ENCODE results near the gene PRRG2. TPM values are rescaled to one million over a fixed set of nuclear protein-coding genes. Genes with fewer than 3 reads are reported as not detected.
A peak's percentile ranks its signal among the peaks of the same experiment; 100 is the strongest.

The PRRG2 gene
- total and polyA plus RNA-seq, 2 of the 13 experiments (the other 11 are each of a cell fraction or from before 2014, with no cell fraction given), result 0.66 to 0.82 TPM

DNA sequence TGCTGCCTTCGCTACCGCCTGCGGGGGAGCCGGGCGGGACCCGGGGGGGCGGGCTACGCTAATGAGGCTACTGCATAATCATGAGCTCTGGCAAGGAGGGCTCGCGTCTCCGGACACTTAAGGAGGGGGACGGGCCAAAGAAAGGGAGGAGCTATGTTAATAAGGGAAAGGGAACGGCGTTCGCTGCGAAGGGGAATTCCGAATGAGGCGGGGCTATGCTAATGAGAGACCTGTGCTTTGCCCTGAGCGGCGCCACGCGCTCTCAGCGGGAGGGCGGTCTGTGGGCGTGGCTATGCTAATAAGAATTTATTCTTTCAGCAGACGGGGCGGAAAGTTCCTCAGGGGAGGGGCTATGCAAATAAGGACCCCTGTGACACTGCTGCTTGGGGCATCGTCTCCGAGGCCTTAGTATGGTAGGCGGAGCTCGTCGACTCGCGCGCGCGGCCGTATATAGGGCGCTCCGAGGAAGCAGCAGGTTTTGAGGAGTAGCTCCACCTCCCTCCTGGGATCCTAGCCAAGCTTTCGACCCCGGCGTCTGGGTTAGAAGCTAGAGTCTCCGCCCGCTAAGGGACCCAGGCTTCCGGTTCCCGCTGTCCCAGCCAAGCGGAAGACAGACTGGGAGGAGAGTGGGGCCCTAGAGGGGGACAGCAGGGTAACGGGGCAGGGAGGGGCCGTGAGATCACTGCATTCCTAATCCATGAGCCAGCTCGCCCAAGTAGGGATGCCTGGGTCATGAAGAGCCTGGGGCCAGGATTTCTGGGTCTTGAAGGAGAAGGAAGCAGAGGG lies 59.2 kb downstream of the PRRG2 start, which contains the start of gene RRAS (continued):
- TF ChIP-seq, protein P1, sequence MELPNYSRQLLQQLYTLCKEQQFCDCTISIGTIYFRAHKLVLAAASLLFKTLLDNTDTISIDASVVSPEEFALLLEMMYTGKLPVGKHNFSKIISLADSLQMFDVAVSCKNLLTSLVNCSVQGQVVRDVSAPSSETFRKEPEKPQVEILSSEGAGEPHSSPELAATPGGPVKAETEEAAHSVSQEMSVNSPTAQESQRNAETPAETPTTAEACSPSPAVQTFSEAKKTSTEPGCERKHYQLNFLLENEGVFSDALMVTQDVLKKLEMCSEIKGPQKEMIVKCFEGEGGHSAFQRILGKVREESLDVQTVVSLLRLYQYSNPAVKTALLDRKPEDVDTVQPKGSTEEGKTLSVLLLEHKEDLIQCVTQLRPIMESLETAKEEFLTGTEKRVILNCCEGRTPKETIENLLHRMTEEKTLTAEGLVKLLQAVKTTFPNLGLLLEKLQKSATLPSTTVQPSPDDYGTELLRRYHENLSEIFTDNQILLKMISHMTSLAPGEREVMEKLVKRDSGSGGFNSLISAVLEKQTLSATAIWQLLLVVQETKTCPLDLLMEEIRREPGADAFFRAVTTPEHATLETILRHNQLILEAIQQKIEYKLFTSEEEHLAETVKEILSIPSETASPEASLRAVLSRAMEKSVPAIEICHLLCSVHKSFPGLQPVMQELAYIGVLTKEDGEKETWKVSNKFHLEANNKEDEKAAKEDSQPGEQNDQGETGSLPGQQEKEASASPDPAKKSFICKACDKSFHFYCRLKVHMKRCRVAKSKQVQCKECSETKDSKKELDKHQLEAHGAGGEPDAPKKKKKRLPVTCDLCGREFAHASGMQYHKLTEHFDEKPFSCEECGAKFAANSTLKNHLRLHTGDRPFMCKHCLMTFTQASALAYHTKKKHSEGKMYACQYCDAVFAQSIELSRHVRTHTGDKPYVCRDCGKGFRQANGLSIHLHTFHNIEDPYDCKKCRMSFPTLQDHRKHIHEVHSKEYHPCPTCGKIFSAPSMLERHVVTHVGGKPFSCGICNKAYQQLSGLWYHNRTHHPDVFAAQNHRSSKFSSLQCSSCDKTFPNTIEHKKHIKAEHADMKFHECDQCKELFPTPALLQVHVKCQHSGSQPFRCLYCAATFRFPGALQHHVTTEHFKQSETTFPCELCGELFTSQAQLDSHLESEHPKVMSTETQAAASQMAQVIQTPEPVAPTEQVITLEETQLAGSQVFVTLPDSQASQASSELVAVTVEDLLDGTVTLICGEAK (IDR thresholded peaks at IDR 0.05), result no peak
- TF ChIP-seq, protein P1 (CRISPR knock-in tag; IDR thresholded peaks at IDR 0.05), result no peak
- no peak for TF ChIP-seq ZNF292 (CRISPR knock-in tag; IDR thresholded peaks at IDR 0.05; ENCODE audit: borderline replicate concordance, low read depth)
- TF ChIP-seq NFIB (CRISPR knock-in tag; IDR thresholded peaks at IDR 0.05; ENCODE audit: borderline replicate concordance), result no peak
- TF ChIP-seq PCBP2 (optimal IDR thresholded peaks at IDR 0.05; ENCODE audit: low read depth, low read length, poor library complexity, severe bottlenecking), result no peak
- no peak for TF ChIP-seq ZSCAN22 (CRISPR knock-in tag; IDR thresholded peaks at IDR 0.05)
- TF ChIP-seq FOXK1 (CRISPR knock-in tag; IDR thresholded peaks at IDR 0.05; ENCODE audit: borderline replicate concordance, low read depth), result peak; percentile 65; the same call in 1 of the 2 replicates
- no peak for TF ChIP-seq ZNF547 (CRISPR knock-in tag; IDR thresholded peaks at IDR 0.05)
- TF ChIP-seq SSRP1 (CRISPR knock-in tag; IDR thresholded peaks at IDR 0.05), result no peak
- TF ChIP-seq, protein P2, sequence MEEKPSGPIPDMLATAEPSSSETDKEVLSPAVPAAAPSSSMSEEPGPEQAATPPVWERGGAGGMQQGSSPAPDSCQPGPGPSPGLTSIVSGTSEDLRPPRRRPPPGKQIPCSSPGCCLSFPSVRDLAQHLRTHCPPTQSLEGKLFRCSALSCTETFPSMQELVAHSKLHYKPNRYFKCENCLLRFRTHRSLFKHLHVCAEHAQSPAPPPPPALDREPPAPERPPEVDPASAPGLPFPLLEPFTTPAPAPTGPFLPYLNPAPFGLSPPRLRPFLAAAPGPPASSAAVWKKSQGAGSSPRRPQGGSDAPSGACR (CRISPR knock-in tag; IDR thresholded peaks at IDR 0.05), result no peak
- no peak for TF ChIP-seq ZNF10 (CRISPR knock-in tag; IDR thresholded peaks at IDR 0.05; ENCODE audit: borderline replicate concordance, low read depth)
- TF ChIP-seq, protein P3, sequence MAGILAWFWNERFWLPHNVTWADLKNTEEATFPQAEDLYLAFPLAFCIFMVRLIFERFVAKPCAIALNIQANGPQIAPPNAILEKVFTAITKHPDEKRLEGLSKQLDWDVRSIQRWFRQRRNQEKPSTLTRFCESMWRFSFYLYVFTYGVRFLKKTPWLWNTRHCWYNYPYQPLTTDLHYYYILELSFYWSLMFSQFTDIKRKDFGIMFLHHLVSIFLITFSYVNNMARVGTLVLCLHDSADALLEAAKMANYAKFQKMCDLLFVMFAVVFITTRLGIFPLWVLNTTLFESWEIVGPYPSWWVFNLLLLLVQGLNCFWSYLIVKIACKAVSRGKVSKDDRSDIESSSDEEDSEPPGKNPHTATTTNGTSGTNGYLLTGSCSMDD (CRISPR knock-in tag; IDR thresholded peaks at IDR 0.05), result no peak
- TF ChIP-seq, protein P4, sequence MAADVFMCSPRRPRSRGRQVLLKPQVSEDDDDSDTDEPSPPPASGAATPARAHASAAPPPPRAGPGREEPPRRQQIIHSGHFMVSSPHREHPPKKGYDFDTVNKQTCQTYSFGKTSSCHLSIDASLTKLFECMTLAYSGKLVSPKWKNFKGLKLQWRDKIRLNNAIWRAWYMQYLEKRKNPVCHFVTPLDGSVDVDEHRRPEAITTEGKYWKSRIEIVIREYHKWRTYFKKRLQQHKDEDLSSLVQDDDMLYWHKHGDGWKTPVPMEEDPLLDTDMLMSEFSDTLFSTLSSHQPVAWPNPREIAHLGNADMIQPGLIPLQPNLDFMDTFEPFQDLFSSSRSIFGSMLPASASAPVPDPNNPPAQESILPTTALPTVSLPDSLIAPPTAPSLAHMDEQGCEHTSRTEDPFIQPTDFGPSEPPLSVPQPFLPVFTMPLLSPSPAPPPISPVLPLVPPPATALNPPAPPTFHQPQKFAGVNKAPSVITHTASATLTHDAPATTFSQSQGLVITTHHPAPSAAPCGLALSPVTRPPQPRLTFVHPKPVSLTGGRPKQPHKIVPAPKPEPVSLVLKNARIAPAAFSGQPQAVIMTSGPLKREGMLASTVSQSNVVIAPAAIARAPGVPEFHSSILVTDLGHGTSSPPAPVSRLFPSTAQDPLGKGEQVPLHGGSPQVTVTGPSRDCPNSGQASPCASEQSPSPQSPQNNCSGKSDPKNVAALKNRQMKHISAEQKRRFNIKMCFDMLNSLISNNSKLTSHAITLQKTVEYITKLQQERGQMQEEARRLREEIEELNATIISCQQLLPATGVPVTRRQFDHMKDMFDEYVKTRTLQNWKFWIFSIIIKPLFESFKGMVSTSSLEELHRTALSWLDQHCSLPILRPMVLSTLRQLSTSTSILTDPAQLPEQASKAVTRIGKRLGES (CRISPR knock-in tag; IDR thresholded peaks at IDR 0.05; ENCODE audit: borderline replicate concordance), result no peak
- no peak for TF ChIP-seq ZNF550 (CRISPR knock-in tag; IDR thresholded peaks at IDR 0.05; ENCODE audit: borderline replicate concordance)
- no peak for TF ChIP-seq SNRNP70 (IDR thresholded peaks at IDR 0.05; ENCODE audit: low read depth, low read length)

All from HepG2 (cell line).